GM12878 (cell line): ENCODE data around the gene PTPRN2. TPM values are rescaled to one million over a fixed set of nuclear protein-coding genes. Genes with fewer than 3 reads are reported as not detected.

Experiments
- ATAC-seq: fragments of 200-7000 bp; cut with Tn5 transposase; 3 replicates; pipeline ENCODE4 v1.9.1; 2020; ENCODE audit warnings: mild to moderate bottlenecking, moderate library complexity
- BruUV-seq: library from RNA; stranded (reverse); fragments of 400-500 nt; replicated peaks from 2 replicates; lab custom pipeline; 2021; lab: Mats Ljungman, UMichigan
- CTCF ChIA-PET: fragments of 300-600 bp; sonication (Branson Sonifier 250); formaldehyde crosslinking; extraction: SDS; loops from one replicate; lab custom pipeline; 2021; ENCODE audit warnings: inconsistent platforms; lab: Yijun Ruan, JAX
- POLR2A ChIA-PET: fragments of 350-600 bp; formaldehyde crosslinking; extraction: SDS; loops from one replicate; lab custom pipeline; 2021; ENCODE audit warnings: inconsistent platforms; lab: Charles Lee
- RAD21 ChIA-PET: fragments of 300-600 bp; sonication (Branson Sonifier 250); formaldehyde crosslinking; loops from one replicate; lab custom pipeline; 2023; ENCODE audit warnings: antibody characterized with exemption; ENCODE audit not compliant: unreplicated experiment; lab: Charles Lee
- SMC1A ChIA-PET: fragments of 300-600 bp; sonication (Branson Sonifier 250); formaldehyde crosslinking; loops from one replicate; lab custom pipeline; 2023; ENCODE audit not compliant: unreplicated experiment, uncharacterized antibody; lab: Charles Lee
- DNase-seq: peaks from one replicate; pipeline ENCODE4 v3.0.0-alpha.2; 2011; ENCODE audit warnings: low read depth, low spot score
- FAIRE-seq: peaks from 3 replicates; lab custom pipeline; 2011; peaks lifted over from hg19 to GRCh38; lab: Jason Lieb, UNC
- H2AFZ ChIP-seq: 2 replicates; pipeline ENCODE4 v1.6.0; 2011; ENCODE audit warnings: low read depth, low read length, control low read depth; ENCODE audit not compliant: control insufficient read depth
- H3K27ac ChIP-seq: 2 replicates; pipeline ENCODE4 v1.5.1; 2011; ENCODE audit warnings: control low read depth; ENCODE audit not compliant: control insufficient read depth, insufficient read depth
- H3K27me3 ChIP-seq, 2 experiments: replicated peaks in 1 of 2; 2 replicates each; pipeline versions ENCODE4 v1.6.0 to v1.6.1; 2011; ENCODE audit warnings: low read length in 1 of 2; ENCODE audit not compliant: control insufficient read depth in 2 of 2, insufficient read depth in 2 of 2
- H3K36me3 ChIP-seq, 2 experiments: 2 replicates each; pipeline ENCODE4 v1.5.1; 2011; ENCODE audit warnings: low read length in 1 of 2; ENCODE audit not compliant: control insufficient read depth in 2 of 2, insufficient read depth in 2 of 2
- H3K4me1 ChIP-seq: 2 replicates; pipeline ENCODE4 v1.6.1; 2011; ENCODE audit warnings: mild to moderate bottlenecking, low read length, moderate library complexity, mixed read lengths; ENCODE audit not compliant: control insufficient read depth, insufficient read depth
- H3K4me2 ChIP-seq: 2 replicates; pipeline ENCODE4 v1.6.0; 2011; ENCODE audit warnings: control low read depth; ENCODE audit not compliant: control insufficient read depth, insufficient read depth
- H3K4me3 ChIP-seq: fragments of 200-600 bp; sonication (generic); 2 replicates; pipeline ENCODE4 v1.5.1; 2016
- H3K79me2 ChIP-seq: 2 replicates; pipeline ENCODE4 v1.6.0; 2011; ENCODE audit warnings: low read length; ENCODE audit not compliant: control insufficient read depth, insufficient read depth
- H3K9ac ChIP-seq: 2 replicates; pipeline ENCODE4 v1.8.0; 2011; ENCODE audit warnings: low read length, control low read depth, mixed read lengths; ENCODE audit not compliant: control insufficient read depth, insufficient read depth
- H3K9me3 ChIP-seq: replicated peaks from 3 replicates; pipeline ENCODE4 v1.5.1; 2011; ENCODE audit warnings: mild to moderate bottlenecking, low read length; ENCODE audit not compliant: control insufficient read depth, insufficient read depth
- H4K20me1 ChIP-seq: 2 replicates; pipeline ENCODE4 v1.6.0; 2011; ENCODE audit not compliant: control insufficient read depth, insufficient read depth
- CHD2 ChIP-seq: IDR thresholded peaks from 2 replicates; pipeline ENCODE4 v1.6.1; 2011; ENCODE audit warnings: low read depth, low read length, improper control_type of control experiment, borderline replicate concordance
- CREM ChIP-seq: IDR thresholded peaks from 2 replicates; pipeline ENCODE4 v1.6.1; 2014; ENCODE audit warnings: antibody characterized with exemption, low read depth
- MYB ChIP-seq: fragments of 150-350 bp; IDR thresholded peaks from 2 replicates; pipeline ENCODE4 v1.6.1; 2014; ENCODE audit warnings: mild to moderate bottlenecking, low read depth, low read length, borderline replicate concordance
- MYC ChIP-seq: IDR thresholded peaks from 2 replicates; pipeline ENCODE4 v1.6.1; 2011; ENCODE audit warnings: mild to moderate bottlenecking, low read length, moderate library complexity, inconsistent platforms; ENCODE audit not compliant: insufficient read depth, insufficient replicate concordance, insufficient read length, severe bottlenecking
- RB1 ChIP-seq: fragments of 450-650 bp; formaldehyde crosslinking; IDR thresholded peaks from 2 replicates; pipeline ENCODE4 v1.6.1; 2017; ENCODE audit warnings: mild to moderate bottlenecking, borderline replicate concordance
- RBBP5 ChIP-seq: fragments of 200-600 bp; sonication (generic); conservative IDR thresholded peaks from 2 replicates; pipeline ENCODE4 v1.6.1; 2016
- SREBF2 ChIP-seq: IDR thresholded peaks from 2 replicates; pipeline ENCODE4 v1.6.1; 2012; ENCODE audit warnings: mild to moderate bottlenecking, low read length
- ZNF622 ChIP-seq: fragments of 450-650 bp; IDR thresholded peaks from 2 replicates; pipeline ENCODE4 v1.6.1; 2017; ENCODE audit warnings: mild to moderate bottlenecking, inconsistent platforms
- ZNF687 ChIP-seq: fragments of 450-650 bp; IDR thresholded peaks from 2 replicates; pipeline ENCODE4 v1.6.1; 2017; ENCODE audit warnings: mild to moderate bottlenecking, moderate library complexity
- WGBS: methylation state at CpG from one replicate; pipeline ENCODE4 v1.1.6; 2016; ENCODE audit warnings: low lambda C conversion rate; ENCODE audit not compliant: insufficient replicate concordance, insufficient coverage; ENCODE audit errors: missing lambda C conversion rate; 5-methylcytosine and 5-hydroxymethylcytosine counted together
- in situ Hi-C: fragments of 300-500 bp; cut with MboI; formaldehyde crosslinking; loops from 9 replicates; pipeline ENCODE4 v1.14.3; 2018; ENCODE audit warnings: mixed read lengths
- intact Hi-C: fragments of 100-400 bp; cut with micrococcal nuclease; formaldehyde crosslinking; loops from one replicate; pipeline ENCODE4 v1.14.2; 2022; ENCODE audit not compliant: unreplicated experiment
- polyA plus RNA-seq, 11 experiments: library from polyadenylated mRNA; depleted of rRNA in 4 of 11; unstranded in 6 of 11; stranded (reverse) in 5 of 11; fragments of >200 nt; fragmentation: Nextera tagmentation in 4 of 11; fragmentation: Illumina TruSeq in 1 of 11; extraction: Ambion mirVana in 4 of 11; extraction: Trizol in 1 of 11; gene quantifications; 1 replicate in 1 of 11; 2 replicates in 10 of 11; pipeline versions ENCODE4 v1.2.1 to v1.2.3, GENCODE V29; 2011 to 2016; ENCODE audit warnings: inconsistent platforms in 2 of 11, missing spikeins in 2 of 11, low read depth in 1 of 11
- total RNA-seq, 4 experiments: library from RNA; depleted of rRNA in 3 of 4; stranded (reverse); fragments of >200 nt in 3 of 4; fragmentation: Illumina TruSeq in 1 of 4; extraction: Trizol in 1 of 4; gene quantifications; 2 replicates each; pipeline versions ENCODE4 v1.2.1 to v1.2.3, GENCODE V29; 2013 to 2021

Gene PTPRN2
- total and polyA plus RNA-seq, 10 of the 15 experiments (the other 5 are each of a cell fraction or from before 2014, with no cell fraction given) = 5.4 TPM; not detected in 9

DNA sequence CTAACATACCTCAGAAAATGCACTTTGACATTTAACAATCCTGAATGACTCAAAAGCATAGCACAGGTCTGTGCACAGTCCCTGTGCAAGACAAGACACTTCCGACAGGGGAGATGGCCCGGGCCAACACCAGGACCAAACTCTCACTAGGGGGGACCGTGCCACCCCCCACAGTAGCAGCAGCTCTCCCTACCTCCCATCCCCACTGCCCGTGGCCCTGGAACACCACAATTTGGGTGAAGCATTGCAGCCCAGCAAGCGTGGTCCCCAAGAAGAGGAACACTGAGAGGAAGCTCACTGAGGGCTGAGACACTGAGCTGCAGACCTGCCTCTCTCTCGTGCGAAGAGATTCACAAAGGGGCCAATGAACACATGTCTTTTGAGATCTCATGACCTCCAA is 26.0 kb downstream of the PTPRN2 start:
- WGBS = 14% methylated on average over 7 of the region's 7 CpGs
- no peak for FAIRE-seq
- Histone ChIP-seq H3K4me2 (no peak overlapping the region), H3K9ac (no peak overlapping the region), H2AFZ (no peak overlapping the region), H3K9me3 (no peaks in the 10 kb centered on the region; the same call in 2 of the 3 replicates), H3K79me2 (no peaks in the 10 kb centered on the region), H3K36me3 (no peaks in the 10 kb centered on the region), H3K27ac (no peak overlapping the region)
- SMC1A ChIA-PET = no interaction called here
- POLR2A ChIA-PET = no interaction called here
- in situ Hi-C loops = no loop called here
- TF ChIP-seq RB1 (no peak), RBBP5 (no peak), SREBF2 (no peak), ZNF622 (no peak), ZNF687 (no peak), MYC (no peak), MYB (no peak), CHD2 (no peak), CREM (no peak)
- TF ChIP-seq, all 136 proteins: peak for 0
- intact Hi-C loops = no loop called here
- CTCF ChIA-PET = interaction anchor here (0.9 kb wide), 1 partner anchor 416 kb away, joined by 4 read pairs; no protein-coding TSS in a partner anchor
- ATAC-seq (no peak), DNase-seq (no peak)
- RAD21 ChIA-PET = no interaction called here
- Histone ChIP-seq H3K4me3 (no peak overlapping the region), H3K27me3 (no peaks in the 10 kb centered on the region), H3K4me1 (no peaks in the 10 kb centered on the region), H4K20me1 (no peaks in the 10 kb centered on the region)
- BruUV-seq = no TSS peak
